HG03469 (cell line): ENCODE data around the gene VWF.
"Not testable (repeated sequence)": the region's sequence is repeated elsewhere in the genome, so short reads cannot be mapped to it uniquely, and the experiment has no call there.

Source experiments
- ATAC-seq: cut with Tn5 transposase; IDR thresholded peaks from one replicate; pipeline ENCODE4 v1.9.1; 2021; ENCODE audit warnings: mild to moderate bottlenecking, moderate library complexity, moderate number of reproducible peaks; ENCODE audit not compliant: unreplicated experiment

Gene VWF

GRCh38 chr12:6146509-6146908 lies 22.0 kb upstream of the VWF start:
- no peak for ATAC-seq

- ATAC-seq = no peak
These were observed 21.1 kb upstream of the VWF start for GRCh38 chr12:6145564-6145963.

DNA sequence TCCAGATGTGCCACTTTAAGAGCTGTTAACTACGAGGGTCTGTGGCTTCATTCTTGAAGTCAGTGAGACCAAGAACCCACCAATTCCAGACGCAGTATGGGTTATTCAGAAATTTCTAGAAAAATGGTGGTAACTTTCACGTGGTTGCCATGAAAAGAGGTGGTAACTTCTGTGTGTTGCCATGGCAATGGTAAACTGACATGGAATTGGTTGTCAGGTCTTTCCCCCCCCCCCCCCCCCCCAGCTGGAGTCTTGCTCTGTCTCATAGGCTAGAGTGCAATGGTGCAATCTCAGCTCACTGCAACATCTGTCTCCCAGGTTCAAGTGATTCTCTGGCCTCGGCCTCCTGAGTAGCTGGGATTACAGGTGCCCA lies 18.8 kb upstream of the VWF start:
- ATAC-seq = no peak

GRCh38 chr12:6142368-6143302 lies 18.2 kb upstream of the VWF start:
- ATAC-seq = not testable (repeated sequence)

DNA sequence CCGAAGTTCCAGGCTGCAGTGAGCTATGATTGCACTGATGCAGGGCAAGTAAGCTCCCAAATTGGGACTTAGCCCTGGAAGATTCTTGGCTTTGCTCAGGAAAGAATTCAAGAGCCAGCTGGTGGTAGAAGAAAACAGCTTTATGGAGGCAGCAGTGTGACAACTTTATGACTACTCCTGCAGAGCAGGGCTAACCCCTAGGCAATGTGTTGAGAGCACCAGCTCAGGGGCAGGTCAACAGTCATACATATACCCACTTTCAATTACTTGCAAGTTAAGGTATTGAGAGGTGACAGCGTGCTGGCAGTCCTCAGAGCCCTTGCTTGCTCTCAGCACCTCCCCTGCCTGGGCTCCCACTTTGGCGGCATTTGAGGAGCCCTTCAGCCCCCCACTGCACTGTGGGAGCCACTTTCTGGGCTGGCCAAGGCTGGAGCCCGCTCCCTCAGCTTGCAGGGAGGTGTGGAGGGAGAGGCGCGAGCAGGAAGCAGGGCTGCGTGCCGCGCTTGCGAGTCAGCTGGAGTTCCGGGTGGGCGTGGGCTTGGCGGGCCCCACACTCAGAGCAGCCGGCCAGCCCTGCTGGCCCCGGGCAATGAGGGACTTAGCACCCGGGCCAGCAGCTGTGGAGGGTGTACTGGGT lies 17.4 kb upstream of the VWF start:
- not testable (repeated sequence) for ATAC-seq

- ATAC-seq = no peak
These were observed 16.4 kb upstream of the VWF start for GRCh38 chr12:6140651-6141447.

DNA sequence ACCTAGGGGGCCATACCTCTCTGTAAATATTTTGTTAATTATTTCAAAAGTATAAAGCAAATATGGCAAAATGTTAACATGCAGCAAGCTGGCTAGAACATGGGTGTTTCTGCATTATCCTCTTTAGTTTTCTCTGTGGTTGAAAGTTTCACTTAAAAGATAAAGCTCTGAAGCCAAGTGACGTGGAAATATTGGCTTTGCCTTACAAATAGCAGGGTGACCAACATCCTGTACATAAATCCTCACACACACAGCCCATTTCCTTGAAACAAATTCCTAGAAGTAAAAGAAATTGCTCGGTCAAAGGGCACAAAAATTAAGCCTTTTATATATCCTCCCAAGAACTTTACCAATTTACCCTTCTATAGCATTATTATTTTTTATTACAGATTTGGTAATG lies 10.6 kb upstream of the VWF start:
- no peak for ATAC-seq

GRCh38 chr12:6133642-6134041 lies 9.2 kb upstream of the VWF start:
- ATAC-seq = no peak

GRCh38 chr12:6132496-6132895 lies 8.0 kb upstream of the VWF start:
- ATAC-seq = no peak

DNA sequence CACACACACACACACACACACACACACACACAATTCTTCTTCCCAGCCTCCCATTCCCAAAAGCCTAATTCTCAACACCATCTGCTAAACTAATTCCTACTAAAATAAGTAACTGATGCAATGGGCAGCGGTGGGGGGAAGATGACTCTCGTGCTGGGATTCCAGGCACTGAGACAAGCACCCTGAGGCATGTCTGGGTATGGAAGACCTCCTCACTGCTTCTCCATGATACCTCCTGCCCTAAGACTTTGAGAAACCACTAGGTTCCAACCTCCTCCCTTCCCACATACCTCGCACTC lies 789 bp upstream of the VWF start:
- ATAC-seq = no peak

DNA sequence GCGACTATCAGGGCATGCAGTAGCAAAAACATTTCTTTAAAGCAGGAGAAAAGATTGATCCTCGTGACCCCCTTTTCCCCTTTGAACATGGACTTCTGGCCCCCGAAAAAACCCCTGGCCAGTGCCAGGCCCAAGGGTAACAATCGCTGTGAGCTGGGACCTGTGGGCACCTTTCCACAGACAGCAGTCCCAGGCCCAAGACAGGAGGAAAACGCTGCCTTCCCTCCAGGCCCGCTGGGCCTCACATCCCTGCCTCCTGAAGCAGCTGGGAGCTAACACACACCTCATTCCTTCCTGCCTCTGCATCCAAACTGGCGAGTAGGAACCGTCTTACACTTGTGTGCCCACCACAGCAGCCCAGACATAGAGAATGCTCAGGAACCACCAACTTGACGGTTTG lies 1.2 kb downstream of the VWF start:
- no peak for ATAC-seq

DNA sequence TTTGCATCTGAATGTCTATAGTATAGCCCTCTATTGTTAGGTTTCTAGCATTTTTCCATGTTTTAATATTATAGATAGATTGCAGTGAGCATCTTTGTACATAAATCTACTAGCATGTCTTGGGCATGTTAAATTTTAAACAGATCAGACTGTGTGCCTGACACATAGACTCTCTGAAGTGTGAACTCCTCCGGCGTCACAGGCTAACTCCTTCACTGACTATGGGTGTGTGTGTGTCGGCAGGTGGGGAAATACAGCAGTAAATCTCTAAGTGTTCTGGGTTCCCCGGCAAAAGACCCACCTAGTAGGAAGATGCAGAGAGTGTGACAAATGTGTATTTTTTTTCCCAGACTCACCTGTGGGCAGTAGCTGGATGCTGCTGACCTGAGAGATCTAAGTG lies 2.3 kb downstream of the VWF start:
- ATAC-seq = no peak

DNA sequence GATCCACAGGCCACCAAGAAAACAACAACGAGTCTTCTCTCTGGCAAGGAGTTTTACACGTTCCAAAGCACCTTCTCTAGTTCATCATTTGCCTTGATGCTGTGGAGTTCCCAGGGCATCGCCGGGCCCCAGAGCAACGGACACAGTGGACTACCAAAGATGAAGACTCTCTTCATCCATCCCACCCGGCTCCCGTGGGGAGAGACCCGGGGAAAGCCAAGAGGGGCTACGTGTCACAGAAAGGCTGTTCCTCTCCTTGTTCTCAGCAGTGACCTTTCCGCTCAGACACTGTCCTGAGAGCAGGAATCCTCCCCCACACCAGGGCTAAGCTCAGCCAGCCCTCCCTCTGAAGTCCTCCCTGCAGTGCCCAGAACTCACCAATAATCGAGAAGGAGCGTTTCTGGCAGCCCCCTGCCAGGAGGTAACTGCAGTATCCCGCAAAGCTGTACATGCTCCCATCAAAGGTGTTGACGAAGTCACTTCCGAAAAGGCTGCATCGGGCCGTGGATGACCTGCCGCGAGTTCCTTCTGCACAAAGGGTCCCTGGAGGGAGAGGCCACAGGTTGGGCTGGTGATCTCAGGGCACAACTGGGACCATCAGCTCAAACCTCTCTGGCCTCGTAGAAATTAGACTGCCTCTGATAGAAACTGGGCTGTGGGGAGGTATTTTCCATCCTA lies 3.5 kb downstream of the VWF start:
- no peak for ATAC-seq

- no peak for ATAC-seq
These were observed 5.4 kb downstream of the VWF start for GRCh38 chr12:6118891-6119568.

- no peak for ATAC-seq
These were observed 7.9 kb downstream of the VWF start for GRCh38 chr12:6116471-6117021.

DNA sequence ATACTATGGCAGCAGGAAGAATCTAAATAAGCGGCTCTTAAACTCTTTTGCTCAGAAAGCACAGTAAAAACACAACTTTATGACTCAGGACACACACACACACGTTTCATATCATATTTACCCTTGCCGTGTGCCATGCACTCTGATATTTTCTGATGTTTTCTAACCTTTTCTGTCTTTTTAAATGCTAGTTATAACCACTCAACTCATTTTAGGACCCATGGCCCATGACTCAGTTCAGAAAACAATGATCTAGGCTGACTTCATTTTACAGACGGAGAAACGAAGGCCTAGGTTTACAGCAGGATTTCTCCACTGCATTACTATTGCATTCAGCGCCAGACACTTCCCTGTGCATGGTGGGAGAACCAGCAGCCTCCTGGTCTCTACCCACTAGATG lies 9.1 kb downstream of the VWF start:
- ATAC-seq = no peak

GRCh38 chr12:6114476-6114870 lies 10.0 kb downstream of the VWF start:
- no peak for ATAC-seq

GRCh38 chr12:6113691-6114475 lies 10.6 kb downstream of the VWF start:
- no peak for ATAC-seq

GRCh38 chr12:6112004-6112403 lies 12.5 kb downstream of the VWF start:
- ATAC-seq = no peak

DNA sequence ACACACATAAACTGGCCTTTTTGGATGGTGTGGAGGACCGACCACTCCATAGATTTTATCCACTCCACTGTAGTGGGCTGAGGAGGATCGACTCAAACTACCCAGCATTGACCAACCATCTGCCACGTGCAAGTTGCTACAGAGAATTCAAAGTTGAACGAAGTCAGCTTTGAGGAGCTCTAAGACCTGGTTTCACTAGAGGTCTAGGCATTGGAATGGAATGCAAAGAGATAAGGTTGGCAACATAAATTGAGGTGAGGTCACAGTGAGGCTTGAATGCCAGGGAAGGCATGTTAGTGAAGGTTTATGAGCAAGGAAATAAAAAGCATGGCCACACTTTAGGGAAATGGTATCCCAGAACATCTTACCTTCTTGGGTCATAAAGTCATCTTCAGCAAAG lies 14.5 kb downstream of the VWF start:
- no peak for ATAC-seq
